Stimulated activated CD4-positive, alpha-beta T cell treated with anti-CD3 and anti-CD28 coated beads, Interleukin-1b, Interleukin-23, amount 100 ng/mL, for 48 hours (primary cell): ENCODE measurements around the gene STARD13.
"Not testable (repeated sequence)": the region's sequence is repeated elsewhere in the genome, so short reads cannot be mapped to it uniquely, and the experiment has no call there.

Source experiments
- DNase-seq: peaks from one replicate; pipeline ENCODE4 v3.0.0-alpha.2; 2020

STARD13 gene

DNA sequence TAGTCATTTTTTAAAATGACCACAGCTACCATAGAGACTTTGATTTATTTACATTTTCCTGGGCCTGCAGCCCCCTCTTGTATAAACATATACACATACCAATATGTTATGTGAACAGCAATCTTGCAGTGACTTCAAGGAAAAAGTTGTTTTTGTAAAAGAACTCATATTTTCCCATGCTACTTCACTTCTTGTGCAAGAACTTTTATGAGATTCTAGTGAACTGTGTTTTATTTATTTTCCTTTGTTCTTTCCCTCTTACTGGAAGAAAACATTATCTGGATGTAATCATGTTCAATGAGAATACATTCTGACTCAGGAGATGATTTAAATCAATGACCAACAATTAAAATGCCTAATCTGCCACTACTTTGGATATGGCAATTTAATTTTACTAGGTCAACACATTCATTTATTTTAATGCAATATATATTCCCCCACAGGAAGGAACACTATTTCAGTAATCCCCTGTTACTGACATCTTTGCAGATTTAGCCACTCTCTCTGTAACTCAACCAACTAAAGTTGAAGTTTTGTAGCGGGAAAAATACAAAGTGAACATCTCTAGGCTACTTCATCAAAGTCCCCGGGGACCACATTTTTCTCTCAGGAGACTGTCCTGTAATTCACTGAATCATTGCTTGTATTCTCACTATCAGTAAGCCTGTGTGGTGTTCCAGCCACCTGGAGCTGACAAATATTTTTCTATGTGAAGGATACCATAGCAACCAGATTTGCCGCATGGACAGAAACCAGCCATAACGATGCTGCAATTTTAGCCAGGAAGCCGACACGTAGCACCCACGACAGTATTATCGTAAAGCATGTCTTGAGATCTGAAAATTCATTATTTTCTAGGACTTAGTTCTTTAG is 90.5 kb downstream of the STARD13 start:
- DNase-seq, result no peak

DNA sequence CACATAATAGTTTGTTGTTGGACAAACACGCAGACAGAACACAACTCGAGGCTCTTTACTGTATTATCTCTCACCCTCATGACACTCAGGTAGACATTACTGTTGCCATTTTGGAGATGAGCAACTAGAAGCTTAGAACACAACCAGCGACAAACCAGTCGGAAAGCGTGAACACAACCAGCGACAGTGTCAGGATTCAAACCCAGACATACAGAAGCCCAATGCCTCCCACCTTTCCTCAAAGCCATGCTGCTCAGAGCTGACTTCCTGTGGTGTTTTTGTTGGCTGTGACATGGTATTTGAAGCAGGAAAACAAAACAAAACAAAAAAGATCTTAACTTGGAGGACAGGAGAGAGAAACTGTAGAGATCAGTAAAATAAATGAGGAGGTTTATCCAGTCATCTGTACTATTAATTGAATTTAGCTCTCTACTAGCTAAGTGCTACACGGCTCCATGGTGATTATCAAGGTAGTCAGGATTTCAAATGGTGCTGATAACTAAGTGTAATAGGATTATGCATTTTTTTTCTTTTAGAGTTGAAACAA is 92.1 kb downstream of the STARD13 start:
- DNase-seq, result no peak

DNA sequence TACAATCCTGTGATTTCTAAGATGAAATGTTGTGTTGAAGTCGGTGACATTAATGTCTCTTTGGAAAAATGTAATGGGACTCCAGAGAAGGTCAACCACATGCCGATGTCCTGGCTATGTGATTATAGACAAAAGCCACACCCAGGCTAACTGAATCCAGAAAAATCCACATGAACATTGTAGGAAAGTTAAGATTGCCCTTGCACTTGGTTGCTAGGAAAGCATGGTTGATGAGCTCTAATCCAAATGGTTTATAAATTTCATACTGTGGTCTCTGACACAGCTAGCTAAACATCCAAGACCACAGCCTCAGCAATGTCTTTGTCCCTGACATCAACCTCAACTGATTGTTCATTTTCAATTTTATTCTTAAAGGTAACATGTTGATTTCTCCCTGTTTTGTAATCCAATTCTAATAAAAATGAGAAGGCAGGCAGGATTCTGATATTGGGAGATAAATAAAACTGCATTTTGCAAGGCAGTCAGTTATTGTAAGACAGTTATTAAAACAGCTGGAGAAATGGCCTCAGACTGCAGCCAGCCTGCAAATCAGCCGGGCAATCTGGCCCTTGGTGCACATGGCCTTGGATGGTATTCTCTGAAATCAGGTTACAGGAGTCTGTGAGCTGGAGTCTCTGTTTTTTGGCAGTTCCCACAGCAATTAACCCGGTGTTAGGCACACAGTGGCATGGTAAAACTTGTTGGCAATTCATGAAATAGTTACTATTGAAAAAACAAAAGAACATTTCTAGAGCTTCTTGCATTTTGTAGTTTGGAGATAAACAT is 93.9 kb downstream of the STARD13 start:
- DNase-seq, result no peak

DNA sequence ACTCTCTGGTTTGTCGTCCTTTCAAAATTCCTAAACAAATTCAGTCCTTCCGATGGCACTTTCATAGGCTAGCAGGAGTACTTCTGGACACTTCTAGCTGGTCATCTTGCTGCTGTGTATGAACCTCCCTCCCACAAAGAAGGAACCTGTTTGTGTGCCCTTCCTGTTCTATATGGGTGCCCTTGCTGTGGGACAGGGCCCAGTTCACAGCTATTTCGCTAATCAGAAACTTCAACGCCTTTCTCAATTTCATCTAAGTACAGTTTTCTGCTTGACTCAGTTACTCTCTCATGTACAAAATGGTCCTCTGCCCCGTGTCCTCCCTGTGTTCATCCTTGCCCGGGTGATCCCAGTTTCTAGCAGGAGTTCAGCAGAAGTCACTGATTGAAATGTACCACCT is 96.1 kb downstream of the STARD13 start:
- no peak for DNase-seq

DNA sequence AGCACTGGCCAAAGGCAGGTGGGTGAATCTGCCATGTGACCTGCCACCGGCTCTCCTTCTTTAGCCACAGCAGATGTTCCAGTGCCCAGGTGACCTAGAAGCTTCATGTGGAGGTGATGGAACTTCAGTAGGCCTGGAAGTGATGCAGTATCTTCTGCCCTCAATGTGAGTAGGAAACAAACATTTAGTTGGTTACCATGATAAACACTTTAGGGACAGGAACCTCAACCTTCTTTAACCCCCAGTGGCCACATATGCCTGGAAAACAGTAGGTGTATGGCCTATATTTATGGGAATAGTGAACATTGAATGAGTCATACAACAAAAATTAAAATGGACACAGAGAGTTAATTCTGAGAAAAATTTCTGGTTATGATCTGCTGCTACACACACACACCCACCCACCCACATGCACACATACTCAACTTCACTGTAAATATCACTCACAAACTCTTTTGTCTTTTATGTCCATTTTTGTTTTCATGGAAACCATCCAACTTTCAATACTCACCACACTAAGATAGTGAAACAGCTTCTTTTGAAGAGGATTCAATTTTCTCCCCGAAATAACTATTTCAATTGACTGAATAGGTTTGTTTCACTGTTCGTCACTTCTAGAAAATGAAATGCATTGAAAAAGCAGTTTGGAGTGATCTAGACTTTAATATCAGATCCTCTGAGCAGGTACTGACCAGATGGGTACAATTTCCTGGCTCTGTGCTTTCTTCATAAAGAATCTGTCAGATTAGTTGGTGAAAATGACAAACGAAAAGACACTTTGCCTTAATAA is 97.3 kb downstream of the STARD13 start:
- DNase-seq, result no peak

DNA sequence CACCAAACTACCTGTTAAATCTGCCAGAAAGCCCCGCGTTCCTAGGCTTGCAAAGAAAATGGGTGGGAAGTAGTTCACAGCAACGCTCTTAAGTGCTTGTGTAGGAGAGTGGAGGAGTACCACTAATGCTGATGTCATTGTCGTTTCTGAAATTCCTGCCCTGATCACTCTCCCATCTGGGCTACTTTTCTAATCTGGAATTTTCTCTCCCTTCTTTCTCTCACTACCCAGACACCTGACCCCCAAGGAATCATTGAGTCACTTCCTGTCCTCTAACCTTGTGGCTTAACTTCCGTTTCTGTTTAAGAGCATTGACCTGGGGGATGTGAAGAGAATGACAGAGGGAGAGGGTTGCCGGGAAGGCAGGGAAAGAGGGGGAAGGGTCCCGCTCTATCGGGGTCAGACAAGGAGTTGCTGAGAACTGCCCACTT is 98.7 kb downstream of the STARD13 start:
- DNase-seq, result no peak

DNA sequence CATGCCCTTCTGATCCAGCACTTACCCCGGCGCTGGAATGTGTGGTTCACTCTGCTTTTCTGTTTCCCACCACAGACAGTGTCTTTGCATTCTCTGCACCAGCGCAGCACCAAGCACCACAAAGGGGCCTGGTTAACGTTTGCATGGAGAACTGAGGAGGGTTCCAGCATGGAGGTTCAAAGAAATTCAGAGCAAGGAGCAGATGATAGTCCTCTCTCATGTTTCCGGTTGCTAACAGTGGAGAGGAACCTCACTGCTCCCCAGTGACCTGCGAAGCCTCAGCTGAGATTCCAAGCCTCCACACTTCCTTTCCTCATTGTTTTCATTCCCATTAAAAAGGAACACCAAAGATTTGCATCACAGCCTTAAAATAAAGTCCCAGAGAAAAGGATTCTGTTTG is 99.7 kb downstream of the STARD13 start:
- DNase-seq, result no peak

DNA sequence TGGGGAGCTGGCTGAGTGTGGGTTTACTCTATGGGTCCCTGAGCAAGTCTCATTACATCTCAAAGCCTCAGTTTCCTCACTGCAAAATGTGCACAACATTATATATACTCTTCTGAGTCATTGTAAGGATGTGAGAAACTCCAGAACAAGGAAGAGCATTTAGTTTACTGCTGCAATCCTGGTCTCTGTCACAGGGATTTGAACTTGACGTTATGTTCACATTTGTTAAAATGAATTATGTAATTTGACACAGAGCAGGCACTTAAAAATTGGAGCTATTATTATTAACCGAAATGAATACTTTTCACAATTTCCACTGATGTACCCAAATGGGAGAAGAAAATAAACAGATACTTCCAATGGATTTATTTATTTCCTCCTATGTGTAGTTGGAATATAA is 101.0 kb downstream of the STARD13 start:
- no peak for DNase-seq

DNA sequence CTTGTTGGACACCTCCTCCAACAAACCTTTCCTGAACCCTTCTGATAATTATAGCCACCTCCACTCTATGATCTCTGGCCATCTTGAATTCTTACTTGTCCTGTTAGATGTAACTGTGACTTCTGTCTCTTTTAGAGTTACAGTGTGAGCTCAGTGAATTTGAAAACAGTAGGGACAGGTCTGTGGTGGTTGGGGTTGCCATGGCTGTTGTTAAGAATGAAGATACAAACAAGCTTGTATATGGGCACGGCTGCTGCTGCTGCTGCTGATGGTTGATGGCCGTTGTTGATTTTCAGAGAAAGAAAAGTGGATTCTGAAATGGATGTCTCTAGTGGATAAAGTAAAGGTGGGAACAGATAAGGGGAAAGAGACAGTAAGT is 101.5 kb downstream of the STARD13 start:
- no peak for DNase-seq

DNA sequence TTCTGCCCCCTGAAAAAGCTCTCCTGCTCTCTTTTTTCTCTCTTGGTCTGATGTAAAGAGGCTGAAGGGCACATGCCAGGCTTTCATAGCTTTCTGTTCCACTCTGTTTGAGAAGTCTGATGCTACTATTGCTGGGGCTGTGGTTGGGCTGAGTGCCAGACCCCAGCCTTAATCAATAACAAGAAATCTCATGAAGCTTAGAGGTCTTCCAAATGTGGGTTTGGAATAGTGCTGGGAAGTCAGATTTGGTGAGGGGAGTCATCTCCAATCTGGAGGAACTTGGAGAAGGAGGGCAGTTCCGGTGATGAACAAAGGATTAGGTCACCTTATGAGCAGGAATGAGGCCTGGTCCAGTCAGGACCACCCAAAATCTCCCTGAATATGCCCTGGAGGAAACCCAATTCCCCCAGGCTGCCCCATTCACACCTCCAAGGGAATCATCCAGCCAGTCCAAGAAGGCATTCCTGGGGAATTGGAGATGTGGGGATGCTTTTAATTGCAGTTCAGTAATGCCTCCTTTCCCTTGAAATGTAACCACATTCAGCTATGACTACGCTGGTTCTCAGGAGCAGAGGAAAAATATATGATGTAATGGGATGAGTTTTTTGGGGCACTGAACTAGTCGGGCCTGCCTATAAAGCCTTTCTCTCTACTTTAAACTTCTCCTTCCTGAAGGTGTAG is 102.0 kb downstream of the STARD13 start:
- DNase-seq, result no peak

DNA sequence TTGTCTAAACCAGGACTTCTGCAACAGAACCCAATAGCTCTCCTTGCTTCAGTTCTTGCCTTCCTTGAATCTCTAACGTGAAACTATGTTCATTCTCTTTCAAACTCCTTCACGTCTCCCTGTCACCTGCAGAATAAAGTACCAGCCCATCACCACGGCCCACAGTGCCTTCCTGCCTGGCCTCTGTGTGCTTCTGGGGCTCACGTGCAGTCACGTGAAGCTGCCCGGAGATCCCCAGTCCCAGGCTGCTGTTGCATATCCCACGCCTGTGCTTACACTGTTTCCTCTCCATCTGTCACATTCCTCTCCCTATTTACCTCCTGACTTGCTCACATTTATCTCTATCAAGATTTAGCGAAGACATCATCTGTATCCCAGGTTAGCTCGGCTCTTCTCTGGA is 102.8 kb downstream of the STARD13 start:
- no peak for DNase-seq

DNA sequence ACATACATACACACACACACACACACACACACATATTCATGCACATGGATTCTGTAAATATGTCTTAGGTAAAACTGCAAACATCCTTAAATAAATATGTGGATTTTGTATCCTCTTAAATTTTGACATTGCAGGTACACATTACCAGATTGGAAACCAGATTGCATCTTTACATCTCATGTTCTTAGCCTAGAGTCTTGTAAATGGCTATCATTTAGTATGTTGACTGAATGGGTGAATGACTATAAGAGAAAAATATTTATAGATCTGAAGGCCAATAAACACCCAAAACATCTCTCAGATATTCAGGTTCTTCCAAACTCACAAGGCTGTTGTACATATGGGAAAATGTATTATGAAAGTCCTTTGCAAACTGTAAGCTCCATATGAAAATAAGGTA is 104.3 kb downstream of the STARD13 start:
- DNase-seq, result no peak

DNA sequence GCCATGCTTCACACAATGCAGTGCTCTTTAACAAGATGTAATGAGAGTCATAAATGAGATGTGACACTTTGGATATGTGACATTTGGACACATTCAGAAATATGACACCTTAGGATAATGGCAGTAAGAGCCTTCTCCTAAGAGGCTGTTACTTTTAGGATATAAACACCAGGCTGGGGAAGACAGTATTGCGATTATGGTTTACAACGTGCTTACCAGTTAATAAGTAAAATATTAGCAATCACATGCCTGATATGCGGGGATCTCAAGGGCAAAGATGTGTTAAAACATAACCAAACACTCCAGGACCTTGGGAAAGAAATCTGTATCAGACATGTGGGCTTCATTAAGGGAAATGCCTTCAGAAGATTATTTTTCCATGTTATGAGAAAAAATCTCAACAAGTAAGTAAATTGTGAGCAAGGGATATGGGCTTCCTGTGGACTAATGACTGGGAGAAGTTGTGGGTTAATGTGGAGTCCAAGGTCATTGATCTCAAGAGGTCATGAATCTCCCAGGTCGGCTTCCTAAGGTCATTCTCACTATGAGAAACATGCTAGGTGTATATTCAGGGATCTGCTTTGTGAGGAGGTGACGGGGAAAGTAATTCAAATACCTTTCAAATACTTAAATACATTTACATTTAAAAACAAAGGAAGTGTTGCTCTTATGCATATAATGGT is 105.3 kb downstream of the STARD13 start:
- no peak for DNase-seq

DNA sequence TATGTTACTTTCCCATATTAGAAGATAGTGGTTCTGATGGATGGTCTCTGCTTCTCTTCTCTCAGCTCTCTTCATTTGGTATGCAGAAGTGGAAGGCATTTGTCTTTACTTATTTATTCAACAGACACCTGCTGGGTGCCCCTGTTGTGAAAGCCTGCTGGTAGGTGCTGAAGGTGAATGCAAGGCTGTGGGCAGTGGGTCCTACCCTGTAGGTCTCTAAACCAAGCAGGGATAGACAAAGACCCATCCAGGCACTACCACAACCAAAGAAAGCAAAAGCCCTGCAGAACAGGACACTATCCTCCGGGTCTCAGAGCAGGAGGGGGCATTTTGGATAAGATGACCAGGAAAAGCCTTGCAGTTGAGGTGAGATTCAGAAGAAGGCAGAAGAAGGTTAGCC is 106.1 kb downstream of the STARD13 start:
- no peak for DNase-seq

DNA sequence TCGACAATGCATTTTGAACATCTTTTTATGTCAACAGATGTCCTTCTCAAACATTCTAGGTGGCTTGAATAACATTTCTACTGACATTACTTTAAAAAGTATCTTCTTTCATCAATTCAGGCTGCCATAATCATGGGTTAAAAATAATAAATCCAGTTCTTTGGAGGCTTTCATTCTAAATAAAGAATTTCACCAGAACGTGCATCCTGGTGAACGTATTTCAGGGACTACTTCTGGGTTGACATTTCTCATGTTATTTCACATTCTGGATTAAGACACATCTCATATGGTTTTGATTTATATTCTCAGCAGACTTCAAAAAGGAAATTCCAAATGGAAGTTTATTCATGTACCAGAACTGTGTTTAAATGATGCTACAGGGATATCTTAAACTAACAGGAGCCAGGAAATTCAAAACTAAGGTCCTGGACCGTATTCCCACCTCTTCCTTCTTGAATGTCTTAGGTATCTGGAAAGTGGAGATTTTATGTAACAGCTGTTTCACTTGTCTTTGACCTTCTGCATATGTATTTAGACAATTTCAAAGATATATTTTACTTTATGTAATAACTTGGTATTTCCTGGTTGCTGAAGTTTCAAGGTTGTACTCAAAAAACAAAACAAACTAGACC is 107.2 kb downstream of the STARD13 start:
- no peak for DNase-seq

DNA sequence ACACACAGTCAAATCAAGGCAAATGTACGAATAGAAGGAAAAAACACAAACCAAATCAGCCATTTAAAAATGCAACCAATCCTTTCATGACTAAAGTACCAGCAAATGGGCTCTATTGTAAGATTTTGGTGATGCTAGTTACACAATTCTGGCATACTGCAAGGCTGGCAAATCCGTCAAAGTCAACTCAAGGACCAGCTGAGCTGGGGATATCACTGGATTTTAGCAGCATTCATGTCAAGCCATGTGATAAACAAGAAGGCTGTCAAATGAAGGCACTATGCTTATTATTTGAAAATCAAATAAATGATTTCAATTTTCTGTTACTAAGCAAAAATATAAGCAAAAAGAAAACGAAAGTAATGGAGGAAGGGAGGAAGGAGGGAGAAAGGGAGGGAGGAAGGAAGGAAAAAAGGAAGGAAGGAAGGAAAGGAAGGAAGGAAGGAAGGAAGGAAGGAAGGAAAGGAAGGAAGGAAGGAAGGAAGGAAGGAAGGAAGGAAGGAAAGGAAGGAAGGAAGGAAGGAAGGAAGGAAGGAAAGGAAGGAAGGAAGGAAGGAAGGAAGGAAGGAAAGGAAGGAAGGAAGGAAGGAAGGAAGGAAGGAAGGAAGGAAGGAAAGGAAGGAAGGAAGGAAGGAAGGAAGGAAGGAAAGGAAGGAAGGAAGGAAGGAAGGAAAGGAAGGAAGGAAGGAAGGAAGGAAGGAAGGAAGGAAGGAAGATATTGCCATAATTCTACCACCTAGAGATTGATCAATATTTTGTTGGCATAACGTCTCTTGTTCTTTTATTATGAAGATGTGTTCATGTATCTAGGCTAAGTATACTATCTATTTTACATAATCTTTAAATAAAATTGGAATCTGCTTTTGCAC is 108.0 kb downstream of the STARD13 start:
- not testable (repeated sequence) for DNase-seq

DNA sequence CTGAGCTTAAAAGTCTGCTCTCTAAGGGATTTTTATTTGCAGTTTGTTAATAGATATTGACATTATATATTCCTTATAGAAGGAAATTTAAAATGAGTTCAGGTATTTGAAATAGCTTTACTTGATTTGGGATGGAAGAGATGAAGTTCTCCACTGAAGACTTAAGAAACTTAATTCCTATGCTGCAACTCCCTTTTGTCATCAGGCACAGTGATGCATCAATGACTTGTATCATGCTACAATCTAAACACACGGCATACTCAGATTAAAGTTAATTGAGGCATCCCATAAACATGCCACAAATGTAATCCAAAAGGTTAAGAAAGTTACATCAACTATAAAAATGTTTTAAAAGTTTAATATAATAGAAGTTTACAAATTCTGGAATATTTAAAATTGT is 109.0 kb downstream of the STARD13 start:
- DNase-seq, result no peak

DNA sequence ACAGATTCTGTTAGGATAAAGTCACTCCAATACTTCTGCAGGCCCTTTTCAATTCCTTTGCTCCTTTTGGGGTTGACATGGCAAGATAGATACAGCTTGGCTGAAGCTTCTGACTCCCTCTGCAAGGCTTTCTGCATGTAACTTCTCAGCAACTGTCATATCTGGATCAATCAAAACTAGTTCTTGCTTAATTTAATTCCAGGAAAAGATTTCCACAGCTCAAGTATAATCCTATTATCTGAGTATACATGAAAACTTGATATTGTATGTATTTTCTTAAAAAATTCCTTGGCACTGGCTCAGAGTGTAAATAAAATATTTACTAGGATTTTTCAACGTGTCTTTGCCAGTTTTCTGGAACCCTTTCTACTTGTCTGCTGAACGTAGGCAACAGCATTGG is 109.6 kb downstream of the STARD13 start:
- no peak for DNase-seq

DNA sequence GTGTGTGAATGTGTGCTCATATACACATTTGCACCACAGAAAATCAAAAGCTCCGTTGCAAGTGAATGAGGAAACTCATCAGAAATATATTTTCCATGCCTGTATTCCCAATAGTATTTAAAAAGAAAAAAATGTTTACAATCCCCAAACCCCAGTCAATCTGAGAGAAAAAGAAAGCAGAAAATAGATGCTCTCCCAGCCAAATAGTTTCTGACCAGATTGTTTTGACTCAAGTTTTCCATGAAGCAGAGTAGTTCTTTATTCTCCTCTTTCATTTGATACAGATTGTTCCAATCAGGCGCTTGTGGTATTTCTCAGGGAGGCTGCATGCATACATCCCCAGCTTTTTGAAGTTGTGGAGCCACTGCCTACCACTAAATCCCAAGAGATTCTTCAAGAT is 110.6 kb downstream of the STARD13 start:
- no peak for DNase-seq

DNA sequence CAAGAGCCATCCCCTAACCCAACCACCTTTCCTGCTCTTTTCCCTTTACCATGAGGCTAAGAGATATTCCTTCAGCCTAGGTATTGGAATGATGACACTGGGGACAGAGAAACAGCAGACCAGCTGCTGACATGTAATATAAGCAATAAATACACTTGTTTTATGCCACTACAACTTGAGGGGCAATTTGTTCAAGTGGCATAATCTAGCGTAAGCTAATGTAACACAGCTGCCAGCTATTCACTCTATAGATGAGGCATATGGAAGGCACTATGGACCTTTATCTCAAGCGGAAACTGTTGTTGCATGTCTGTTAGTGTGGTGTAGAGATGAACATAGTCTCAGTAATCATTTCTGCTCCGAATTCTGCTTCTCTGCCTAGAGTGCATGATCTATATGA is 111.1 kb downstream of the STARD13 start:
- DNase-seq, result no peak
